ENCODE results near the gene ARFGEF3. TPM values are rescaled to one million over a fixed set of nuclear protein-coding genes. Genes with fewer than 3 reads are reported as not detected.

The ARFGEF3 gene
- total RNA-seq, 3 donors from 2014 or later = 0.16 to 0.53 (median 0.29) TPM

DNA sequence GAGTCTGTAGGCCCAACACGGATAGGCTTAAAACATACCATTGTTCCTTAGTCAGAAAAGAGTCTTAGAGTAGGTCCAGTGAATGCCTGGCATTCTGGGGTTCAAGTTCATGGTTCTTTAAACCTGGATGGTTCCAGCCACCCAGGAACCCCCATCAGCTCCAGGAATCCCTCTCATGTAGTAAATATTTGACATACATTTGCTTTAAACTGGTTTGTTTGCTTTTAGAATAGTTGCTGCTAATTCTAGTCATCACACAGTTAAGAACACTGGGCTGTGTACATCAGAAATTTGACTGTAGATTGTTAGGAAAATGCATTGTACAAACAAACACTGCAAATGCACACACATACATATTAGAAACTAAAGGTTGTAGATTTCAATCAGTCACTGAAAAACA lies 87.1 kb downstream of the ARFGEF3 start:
- H3K4me3 Mint-ChIP-seq = no peak overlapping the region
- ATAC-seq (no peak), DNase-seq (no peak)
- no peaks in the 10 kb centered on the region for H3K4me1 Mint-ChIP-seq (ENCODE audit: low read depth)
- no peaks in the 10 kb centered on the region for H3K36me3 Mint-ChIP-seq (ENCODE audit: insufficient read depth)
- H3K9me3 Mint-ChIP-seq = no peaks in the 10 kb centered on the region
- peaks cover 7% of the 10 kb centered on the region for H3K27me3 Mint-ChIP-seq (ENCODE audit: low read depth)

DNA sequence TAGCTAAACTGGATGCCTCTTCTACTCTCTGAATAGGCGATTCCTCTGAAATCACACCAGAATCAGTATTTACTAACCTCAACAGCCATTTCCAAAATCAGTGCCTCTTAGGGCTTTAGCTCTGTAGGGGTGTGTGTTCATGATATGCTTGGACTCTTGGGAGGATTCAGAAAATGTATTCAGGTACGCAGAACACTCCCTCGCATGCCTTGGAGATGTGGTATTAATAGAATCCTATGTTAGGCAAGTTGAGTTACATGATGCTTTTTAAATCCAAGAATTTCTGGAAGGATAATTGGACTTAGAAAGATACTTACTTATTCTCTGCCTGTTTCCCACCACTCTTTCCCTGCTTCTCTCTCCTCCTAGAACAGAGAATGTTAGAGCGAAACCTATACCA lies 88.3 kb downstream of the ARFGEF3 start:
- no peak for DNase-seq
- Mint-ChIP-seq H3K27me3 (ENCODE audit: low read depth) (peaks cover 4% of the 10 kb centered on the region), H3K36me3 (ENCODE audit: insufficient read depth) (no peaks in the 10 kb centered on the region), H3K4me1 (ENCODE audit: low read depth) (no peaks in the 10 kb centered on the region), H3K4me3 (no peak overlapping the region), H3K9me3 (no peaks in the 10 kb centered on the region)
- no peak for ATAC-seq

DNA sequence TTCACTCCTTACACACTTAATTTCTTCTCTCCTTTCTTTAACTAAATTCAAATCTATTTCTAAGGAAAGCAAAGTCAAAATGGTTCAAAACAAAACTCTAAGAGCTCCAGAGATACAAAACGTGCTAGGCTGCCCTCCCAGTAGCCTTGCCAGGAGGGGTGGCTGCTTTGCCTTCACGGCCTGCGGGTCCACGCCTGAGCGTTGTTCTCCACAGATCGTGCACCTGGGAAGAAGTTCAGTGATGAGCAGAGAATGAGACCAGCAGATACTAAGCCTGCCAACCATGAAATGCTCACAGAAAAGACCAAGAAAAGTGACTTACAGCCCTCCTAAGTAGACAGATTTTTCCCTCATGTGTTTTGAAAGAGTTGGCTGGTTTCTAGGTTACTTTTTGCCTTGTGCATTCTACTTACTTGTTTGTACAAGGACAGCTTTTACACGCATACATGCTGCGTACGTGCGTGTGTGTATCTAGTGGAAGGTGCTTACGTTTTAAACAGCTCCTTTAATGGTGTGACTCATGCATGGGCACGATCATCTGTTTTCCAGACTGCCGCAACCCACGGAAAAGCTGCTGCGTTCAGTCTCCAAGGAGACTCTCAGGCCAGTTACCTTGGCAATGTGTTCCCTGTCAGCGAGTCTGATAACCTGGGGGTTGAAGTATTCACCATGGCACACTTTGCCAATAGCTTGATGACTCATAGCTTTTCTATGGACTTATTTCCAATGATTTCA lies 88.9 kb downstream of the ARFGEF3 start:
- ATAC-seq (no peak), DNase-seq (no peak)
- peaks cover 6% of the 10 kb centered on the region for H3K27me3 Mint-ChIP-seq (ENCODE audit: low read depth)
- H3K36me3 Mint-ChIP-seq (ENCODE audit: insufficient read depth) = no peaks in the 10 kb centered on the region
- no peaks in the 10 kb centered on the region for H3K4me1 Mint-ChIP-seq (ENCODE audit: low read depth)
- no peak overlapping the region for H3K4me3 Mint-ChIP-seq
- H3K9me3 Mint-ChIP-seq = no peaks in the 10 kb centered on the region

DNA sequence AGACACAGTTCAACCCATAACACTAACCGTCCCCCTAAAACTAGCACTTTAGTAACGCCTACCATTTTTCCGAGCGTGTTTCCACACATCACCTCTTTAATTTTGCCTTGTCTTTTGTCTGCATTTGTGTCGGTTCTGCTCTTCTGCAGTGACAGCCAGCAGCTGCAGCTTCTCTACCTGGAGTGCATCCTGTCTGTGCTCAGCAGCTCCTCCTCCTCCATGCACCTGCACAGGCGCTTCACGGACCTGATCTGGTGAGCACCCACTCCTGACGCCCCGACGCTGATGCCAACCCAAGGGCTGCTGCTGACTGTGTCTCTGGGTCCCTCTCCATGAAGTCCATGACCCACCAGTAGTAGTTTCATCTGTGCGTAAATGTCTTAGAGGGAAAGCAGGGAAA lies 92.0 kb downstream of the ARFGEF3 start:
- no peak for DNase-seq
- H3K4me3 Mint-ChIP-seq = no peak overlapping the region
- H3K27me3 Mint-ChIP-seq (ENCODE audit: low read depth) = peaks cover 11% of the 10 kb centered on the region
- ATAC-seq = no peak
- H3K9me3 Mint-ChIP-seq = no peaks in the 10 kb centered on the region
- no peaks in the 10 kb centered on the region for H3K4me1 Mint-ChIP-seq (ENCODE audit: low read depth)
- no peaks in the 10 kb centered on the region for H3K36me3 Mint-ChIP-seq (ENCODE audit: insufficient read depth)

DNA sequence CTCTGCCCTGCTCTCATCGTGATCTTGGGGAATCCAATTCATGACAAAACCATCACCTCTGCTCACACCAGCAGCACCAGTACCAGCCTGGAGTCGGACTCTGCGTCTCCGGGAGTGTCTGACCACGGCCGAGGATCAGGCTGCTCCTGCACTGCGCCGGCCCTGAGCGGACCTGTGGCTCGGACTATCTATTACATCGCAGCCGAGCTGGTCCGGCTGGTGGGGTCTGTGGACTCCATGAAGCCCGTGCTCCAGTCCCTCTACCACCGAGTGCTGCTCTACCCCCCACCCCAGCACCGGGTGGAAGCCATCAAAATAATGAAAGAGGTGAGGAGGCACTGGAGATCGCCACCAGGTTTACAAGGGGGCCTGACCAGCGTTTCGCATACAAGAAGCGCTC lies 93.7 kb downstream of the ARFGEF3 start:
- no peaks in the 10 kb centered on the region for H3K9me3 Mint-ChIP-seq
- H3K27me3 Mint-ChIP-seq (ENCODE audit: low read depth) = peaks cover 15% of the 10 kb centered on the region
- H3K4me1 Mint-ChIP-seq (ENCODE audit: low read depth) = no peaks in the 10 kb centered on the region
- DNase-seq = no peak
- no peaks in the 10 kb centered on the region for H3K36me3 Mint-ChIP-seq (ENCODE audit: insufficient read depth)
- no peak overlapping the region for H3K4me3 Mint-ChIP-seq
- ATAC-seq = no peak

DNA sequence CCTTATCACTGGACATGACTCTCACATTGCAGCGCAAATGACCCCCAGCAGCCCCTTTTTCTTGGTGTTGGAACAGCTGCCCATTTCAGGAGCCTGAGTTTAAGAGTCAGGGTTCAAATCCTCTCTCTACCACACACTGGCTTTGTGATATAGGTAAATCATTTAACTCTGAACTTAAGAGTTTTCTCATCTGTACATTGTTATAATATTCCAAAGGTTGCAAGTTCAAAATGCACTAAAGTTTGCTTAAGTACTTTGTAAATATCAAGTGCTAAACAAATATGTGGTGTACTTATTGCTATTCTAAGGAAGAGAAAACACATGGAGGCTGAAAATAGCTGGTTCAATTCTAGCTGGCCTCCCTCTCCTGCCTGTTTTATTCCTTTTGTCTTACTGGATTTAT lies 95.9 kb downstream of the ARFGEF3 start:
- DNase-seq = no peak
- Mint-ChIP-seq H3K36me3 (ENCODE audit: insufficient read depth) (no peaks in the 10 kb centered on the region), H3K27me3 (ENCODE audit: low read depth) (peaks cover 19% of the 10 kb centered on the region), H3K4me1 (ENCODE audit: low read depth) (no peaks in the 10 kb centered on the region), H3K4me3 (no peak overlapping the region), H3K9me3 (no peaks in the 10 kb centered on the region)
- no peak for ATAC-seq

DNA sequence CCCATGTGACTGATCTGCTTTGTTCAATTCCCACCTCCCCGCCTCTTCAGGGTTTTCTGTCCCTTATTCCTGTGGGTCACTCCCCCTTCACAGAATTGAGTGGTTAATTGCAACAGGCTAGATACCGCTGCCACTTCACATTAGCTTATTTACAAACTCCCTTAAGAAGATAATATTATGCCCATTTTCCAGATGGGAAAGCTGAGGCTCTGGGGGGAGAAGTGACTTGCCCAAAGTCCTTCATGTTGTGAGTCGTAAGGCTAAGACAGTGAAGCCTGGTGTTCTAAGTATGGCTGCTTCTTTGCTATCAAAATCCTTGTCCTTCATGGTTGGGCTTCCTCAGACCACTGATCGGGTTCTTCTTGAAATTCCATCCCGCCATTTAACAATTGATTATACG lies 96.5 kb downstream of the ARFGEF3 start:
- Mint-ChIP-seq H3K9me3 (no peaks in the 10 kb centered on the region), H3K36me3 (ENCODE audit: insufficient read depth) (no peaks in the 10 kb centered on the region)
- ATAC-seq = no peak

DNA sequence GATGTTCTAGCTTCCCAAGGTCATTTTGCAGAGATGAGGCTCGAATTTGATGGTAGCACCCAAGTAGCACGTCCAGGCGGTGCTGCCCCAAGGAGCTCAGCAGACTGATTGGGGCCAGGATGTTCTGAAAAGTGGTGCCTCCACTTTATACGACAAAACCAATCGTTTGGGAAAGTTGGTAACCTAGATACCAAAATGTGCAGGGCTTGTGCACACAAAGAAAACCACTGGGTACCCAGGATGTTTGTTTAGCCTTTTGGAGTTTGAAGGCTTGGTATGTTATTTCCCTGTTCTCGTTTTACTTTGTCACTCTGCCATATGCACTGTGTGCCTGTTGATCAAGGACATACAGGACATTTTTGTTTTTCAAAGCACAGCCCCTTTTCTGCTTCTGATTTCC lies 97.3 kb downstream of the ARFGEF3 start:
- H3K36me3 Mint-ChIP-seq (ENCODE audit: insufficient read depth) = no peaks in the 10 kb centered on the region
- H3K9me3 Mint-ChIP-seq = no peaks in the 10 kb centered on the region
- H3K4me3 Mint-ChIP-seq = no peak overlapping the region
- no peaks in the 10 kb centered on the region for H3K4me1 Mint-ChIP-seq (ENCODE audit: low read depth)
- H3K27me3 Mint-ChIP-seq (ENCODE audit: low read depth) = peaks cover 20% of the 10 kb centered on the region
- DNase-seq (no peak), ATAC-seq (no peak)

More for the DNA sequence above, 96.5 kb downstream of the ARFGEF3 start:
- Mint-ChIP-seq H3K4me3 (no peak overlapping the region), H3K4me1 (ENCODE audit: low read depth) (no peaks in the 10 kb centered on the region), H3K27me3 (ENCODE audit: low read depth) (peaks cover 22% of the 10 kb centered on the region)
- DNase-seq = no peak

DNA sequence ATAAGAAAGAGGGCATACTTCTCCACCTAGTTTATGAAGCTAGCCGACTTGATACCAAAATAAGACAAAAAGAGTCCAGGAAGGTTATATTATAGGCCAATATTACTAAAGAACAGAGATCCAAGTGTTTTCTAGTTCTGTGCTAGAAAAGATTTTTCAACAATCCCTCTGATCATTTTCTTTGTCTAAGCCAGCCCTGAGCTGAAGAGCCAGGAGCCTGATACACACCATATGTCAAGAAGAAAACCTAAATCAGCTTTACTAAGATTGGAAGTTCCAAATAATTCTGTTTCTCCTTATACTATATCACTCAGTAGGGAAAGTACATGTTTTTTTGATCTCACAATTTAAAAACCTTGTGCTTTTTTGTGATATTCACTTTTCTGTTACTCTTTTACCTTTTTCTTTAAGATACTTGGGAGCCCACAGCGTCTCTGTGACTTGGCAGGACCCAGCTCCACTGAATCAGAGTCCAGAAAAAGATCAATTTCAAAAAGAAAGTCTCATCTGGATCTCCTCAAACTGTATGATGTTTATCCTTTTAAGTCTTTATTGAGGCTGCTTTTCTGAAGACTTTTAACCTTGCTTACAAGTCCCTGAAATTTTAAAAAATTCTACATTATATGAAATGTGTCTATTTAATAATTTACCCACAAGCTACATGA lies 99.5 kb downstream of the ARFGEF3 start:
- no peaks in the 10 kb centered on the region for H3K9me3 Mint-ChIP-seq
- H3K4me1 Mint-ChIP-seq (ENCODE audit: low read depth) = no peaks in the 10 kb centered on the region
- ATAC-seq = no peak
- peaks cover 21% of the 10 kb centered on the region for H3K27me3 Mint-ChIP-seq (ENCODE audit: low read depth)
- no peak overlapping the region for H3K4me3 Mint-ChIP-seq
- no peaks in the 10 kb centered on the region for H3K36me3 Mint-ChIP-seq (ENCODE audit: insufficient read depth)
- no peak for DNase-seq

DNA sequence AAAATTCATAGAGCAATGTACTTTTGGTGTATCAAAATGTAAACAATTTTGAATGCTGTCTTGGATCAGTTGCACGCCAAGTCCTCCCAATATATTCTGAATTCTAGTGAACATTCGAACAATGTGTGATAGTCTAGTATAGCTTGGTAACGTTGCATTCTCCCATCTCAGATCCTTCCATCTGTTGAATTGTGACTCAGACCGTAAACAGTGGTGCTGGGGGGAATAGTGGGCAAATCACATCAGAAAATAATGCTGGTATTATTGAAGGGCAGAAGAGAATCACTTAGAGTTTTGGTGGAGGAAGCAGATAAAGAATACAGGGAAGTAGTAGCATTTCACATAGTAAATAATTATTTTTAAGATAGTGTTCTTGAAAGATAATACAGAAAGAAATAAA lies 102.2 kb downstream of the ARFGEF3 start:
- H3K9me3 Mint-ChIP-seq = no peaks in the 10 kb centered on the region
- H3K27me3 Mint-ChIP-seq (ENCODE audit: low read depth) = peaks cover 19% of the 10 kb centered on the region
- H3K36me3 Mint-ChIP-seq (ENCODE audit: insufficient read depth) = no peaks in the 10 kb centered on the region
- DNase-seq = no peak
- H3K4me3 Mint-ChIP-seq = no peak overlapping the region
- ATAC-seq = no peak
- no peaks in the 10 kb centered on the region for H3K4me1 Mint-ChIP-seq (ENCODE audit: low read depth)

DNA sequence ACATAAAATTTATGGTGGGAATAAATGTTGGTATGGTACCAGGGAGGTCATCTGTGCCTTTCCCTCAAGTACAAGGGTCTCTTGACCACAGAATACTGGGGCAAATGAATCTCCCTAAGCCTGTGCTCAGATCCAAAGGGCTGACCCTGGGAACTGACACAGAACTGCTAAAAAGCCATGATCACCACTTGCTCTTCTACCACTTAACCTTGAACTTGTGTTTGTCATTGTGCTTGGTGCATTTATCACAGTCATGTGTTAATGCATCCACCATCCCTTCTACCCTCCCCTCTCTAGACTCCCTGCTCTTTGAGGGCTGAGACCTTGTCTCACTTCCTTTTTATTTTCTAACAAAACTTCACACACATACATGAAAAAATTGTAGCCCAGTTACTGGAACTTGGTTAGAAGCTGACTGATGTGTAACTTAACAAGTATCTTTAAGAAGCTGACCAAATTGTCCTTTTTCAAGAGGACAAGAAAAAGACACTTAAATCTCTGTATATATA lies 102.7 kb downstream of the ARFGEF3 start:
- no peak for ATAC-seq
- Mint-ChIP-seq H3K9me3 (no peaks in the 10 kb centered on the region), H3K4me1 (ENCODE audit: low read depth) (no peaks in the 10 kb centered on the region), H3K36me3 (ENCODE audit: insufficient read depth) (no peaks in the 10 kb centered on the region), H3K4me3 (no peak overlapping the region), H3K27me3 (ENCODE audit: low read depth) (peaks cover 19% of the 10 kb centered on the region)
- DNase-seq = no peak

DNA sequence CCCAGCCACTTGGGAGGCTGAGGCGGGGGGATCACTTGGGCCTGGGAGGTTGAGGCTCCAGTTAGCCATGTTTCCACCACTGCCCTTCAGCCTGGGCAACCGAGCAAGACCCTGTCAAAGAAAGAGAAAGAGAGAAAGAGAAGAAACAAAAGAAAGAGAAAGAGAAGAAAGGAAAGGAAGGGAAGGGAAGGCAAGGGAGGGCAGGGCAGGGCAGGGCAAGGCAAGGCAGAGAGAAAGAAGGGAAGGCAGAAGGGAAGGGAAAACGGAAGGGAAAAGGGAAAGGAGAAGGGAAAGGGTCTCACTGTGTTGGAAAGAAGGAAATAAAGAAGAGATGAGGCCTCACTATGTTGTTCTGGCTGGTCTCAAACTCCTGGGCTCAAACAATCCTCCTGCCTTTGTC lies 104.4 kb downstream of the ARFGEF3 start:
- no peak overlapping the region for H3K4me3 Mint-ChIP-seq
- DNase-seq = no peak
- no peaks in the 10 kb centered on the region for H3K4me1 Mint-ChIP-seq (ENCODE audit: low read depth)
- H3K9me3 Mint-ChIP-seq = no peaks in the 10 kb centered on the region
- ATAC-seq = no peak
- H3K36me3 Mint-ChIP-seq (ENCODE audit: insufficient read depth) = no peaks in the 10 kb centered on the region
- peaks cover 24% of the 10 kb centered on the region for H3K27me3 Mint-ChIP-seq (ENCODE audit: low read depth)

DNA sequence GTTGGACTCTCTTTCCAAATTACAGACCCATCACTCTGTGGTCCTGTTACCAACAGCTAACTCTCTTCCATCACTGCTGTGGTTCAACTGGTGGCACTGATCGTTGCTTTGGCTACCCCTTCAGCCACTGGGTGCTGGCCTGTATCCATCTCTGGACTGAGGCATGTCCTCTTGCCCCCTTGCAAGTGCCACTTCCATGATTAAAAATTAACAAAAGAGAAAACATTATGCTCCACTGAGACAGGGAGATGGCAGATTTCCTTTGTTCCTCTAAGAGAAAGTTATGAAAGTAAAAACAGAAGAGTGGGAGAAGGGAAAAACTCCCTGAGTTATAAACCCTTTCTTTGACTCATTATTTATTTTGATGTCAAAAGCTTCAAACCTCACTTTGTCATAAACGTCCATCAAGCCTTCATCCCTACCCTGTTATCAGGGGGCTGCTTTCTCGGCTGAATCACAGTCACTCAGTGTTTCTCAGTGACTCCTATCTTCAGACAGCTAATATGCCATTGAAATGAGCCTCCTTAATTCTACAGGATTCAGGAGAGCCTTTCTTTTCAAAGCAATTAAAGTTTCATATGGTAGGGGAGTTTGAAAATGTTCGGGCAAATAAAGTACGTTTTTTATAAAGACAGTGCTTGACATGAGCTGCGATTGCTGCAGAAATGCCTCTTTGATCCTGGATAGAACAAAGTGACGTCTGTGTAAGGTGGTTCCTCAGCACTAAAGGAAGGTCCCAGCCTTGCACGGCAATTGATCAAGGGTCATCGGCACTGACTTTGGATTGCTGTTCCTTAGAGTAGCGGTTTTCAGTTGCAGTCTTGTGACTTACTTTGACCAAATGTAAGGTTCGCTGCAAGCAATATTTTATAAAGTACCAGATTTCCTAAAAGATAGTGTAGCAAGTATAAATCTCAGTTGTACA lies 106.5 kb downstream of the ARFGEF3 start:
- no peak overlapping the region for H3K4me3 Mint-ChIP-seq
- H3K27me3 Mint-ChIP-seq (ENCODE audit: low read depth) = peaks cover 17% of the 10 kb centered on the region
- H3K9me3 Mint-ChIP-seq = no peaks in the 10 kb centered on the region
- ATAC-seq (no peak), DNase-seq (no peak)
- H3K4me1 Mint-ChIP-seq (ENCODE audit: low read depth) = no peaks in the 10 kb centered on the region
- no peaks in the 10 kb centered on the region for H3K36me3 Mint-ChIP-seq (ENCODE audit: insufficient read depth)

DNA sequence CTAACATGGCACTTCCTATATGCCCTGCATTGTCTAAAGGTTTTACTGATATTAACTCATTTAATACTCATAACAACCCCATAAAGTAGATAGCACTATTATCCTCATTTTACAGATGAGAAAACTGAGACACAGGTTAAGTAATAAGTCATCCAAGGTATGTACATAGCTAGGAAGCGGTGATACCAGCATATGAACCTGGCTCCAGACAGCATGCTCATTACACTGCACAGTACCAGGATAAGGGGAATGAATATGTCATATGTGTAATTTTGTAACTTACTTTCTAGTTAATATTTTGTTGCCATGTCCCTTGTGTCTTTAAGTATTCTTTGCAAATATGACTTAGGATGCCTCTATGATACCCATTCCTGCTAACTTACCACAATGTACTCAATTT lies 109.7 kb downstream of the ARFGEF3 start:
- Mint-ChIP-seq H3K4me1 (ENCODE audit: low read depth) (no peaks in the 10 kb centered on the region), H3K9me3 (no peaks in the 10 kb centered on the region), H3K27me3 (ENCODE audit: low read depth) (peaks cover 14% of the 10 kb centered on the region), H3K4me3 (no peak overlapping the region), H3K36me3 (ENCODE audit: insufficient read depth) (no peaks in the 10 kb centered on the region)
- ATAC-seq (no peak), DNase-seq (no peak)

Data from activated T-cell treated with anti-CD3 and anti-CD28 coated beads, Interleukin-2, amount 50 U/mL, for 4 hours (primary cell).